Endothelial cell of umbilical vein (primary cell): ENCODE data around the gene RCAN3. TPM values are rescaled to one million over a fixed set of nuclear protein-coding genes. Genes with fewer than 3 reads are reported as not detected.

ENCODE experiments used
- BruUV-seq: library from RNA; stranded (reverse); fragments of 400-500 nt; replicated peaks from 2 replicates; lab custom pipeline; 2021; lab: Mats Ljungman, UMichigan
- CTCF ChIA-PET: fragments of 300-600, 350-600 bp; sonication (Branson Sonifier 250); formaldehyde crosslinking; loops from one replicate; lab custom pipeline; 2021; ENCODE audit warnings: antibody characterized with exemption, inconsistent platforms; lab: Charles Lee
- POLR2A ChIA-PET: fragments of 300-600, 350-600 bp; sonication (Branson Sonifier 250); formaldehyde crosslinking; loops from one replicate; lab custom pipeline; 2021; ENCODE audit warnings: antibody characterized with exemption, inconsistent platforms; lab: Charles Lee
- DNase-seq: peaks from one replicate; pipeline ENCODE4 v3.0.0-alpha.2; 2011; ENCODE audit warnings: low read depth, low spot score
- FAIRE-seq: peaks from 2 replicates; lab custom pipeline; 2011; peaks lifted over from hg19 to GRCh38; lab: Jason Lieb, UNC
- H2AFZ ChIP-seq: 2 replicates; pipeline ENCODE4 v1.6.0; 2012; ENCODE audit warnings: low read depth, low read length, control low read depth, inconsistent platforms
- H3K27ac ChIP-seq: 2 replicates; pipeline ENCODE4 v1.5.1; 2011; ENCODE audit warnings: low read depth, mild to moderate bottlenecking, control low read depth, low read length, moderate library complexity; ENCODE audit not compliant: insufficient read depth
- H3K27me3 ChIP-seq, 2 experiments: 2 replicates each; pipeline versions ENCODE4 v1.6.0 to v1.6.1; 2011; ENCODE audit warnings: low read length in 2 of 2, mixed read lengths in 1 of 2; ENCODE audit not compliant: control insufficient read depth in 2 of 2, insufficient read depth in 2 of 2
- H3K36me3 ChIP-seq, 2 experiments: 2 replicates in 1 of 2; 3 replicates in 1 of 2; pipeline ENCODE4 v1.5.1; 2011; ENCODE audit warnings: low read length in 2 of 2, mild to moderate bottlenecking in 1 of 2, moderate library complexity in 1 of 2; ENCODE audit not compliant: control insufficient read depth in 2 of 2, insufficient read depth in 2 of 2; ENCODE audit errors: extremely low read depth in 1 of 2
- H3K4me1 ChIP-seq: 3 replicates; pipeline ENCODE4 v1.5.1; 2011; ENCODE audit warnings: mild to moderate bottlenecking, low read length; ENCODE audit not compliant: control insufficient read depth, insufficient read depth; ENCODE audit errors: extremely low read depth
- H3K4me2 ChIP-seq: 2 replicates; pipeline ENCODE4 v1.6.1; 2011; ENCODE audit warnings: low read length, control low read depth, mixed read lengths; ENCODE audit not compliant: insufficient read depth
- H3K4me3 ChIP-seq, 3 experiments: fragments of 200-600 bp in 1 of 3; sonication (generic), shearing (Covaris generic) in 1 of 3; replicated peaks in 1 of 3; 2 replicates each; pipeline ENCODE4 v1.5.1; 2011 to 2016; ENCODE audit warnings: control low read depth in 3 of 3, low read length in 3 of 3, mild to moderate bottlenecking in 2 of 3, inconsistent platforms in 1 of 3, low read depth in 1 of 3, moderate library complexity in 1 of 3; ENCODE audit not compliant: insufficient read depth in 1 of 3
- H3K79me2 ChIP-seq: 2 replicates; pipeline ENCODE4 v1.6.0; 2012; ENCODE audit warnings: low read length, inconsistent platforms; ENCODE audit not compliant: control insufficient read depth, insufficient read depth
- H3K9ac ChIP-seq: replicated peaks from 2 replicates; pipeline ENCODE3; 2011; ENCODE audit warnings: low read length, control low read depth; ENCODE audit not compliant: insufficient read depth; ENCODE audit errors: extremely low read depth
- H3K9me1 ChIP-seq: replicated peaks from 3 replicates; pipeline ENCODE4 v1.6.0; 2011; ENCODE audit warnings: mild to moderate bottlenecking, low read length; ENCODE audit not compliant: control insufficient read depth, insufficient read depth; ENCODE audit errors: extremely low read depth
- H3K9me3 ChIP-seq: replicated peaks from 2 replicates; pipeline ENCODE4 v1.5.1; 2012; ENCODE audit warnings: low read length, inconsistent platforms; ENCODE audit not compliant: control insufficient read depth, insufficient read depth
- H4K20me1 ChIP-seq: replicated peaks from 2 replicates; pipeline ENCODE3; 2011; ENCODE audit warnings: mild to moderate bottlenecking, low read length; ENCODE audit not compliant: control insufficient read depth, insufficient read depth; ENCODE audit errors: extremely low read depth
- CTCF ChIP-seq, 2 donors: IDR thresholded peaks; 1 replicate in 1 of 2; 2 replicates in 1 of 2; pipeline ENCODE4 v1.5.1; 2011; ENCODE audit warnings: low read length in 2 of 2, mild to moderate bottlenecking in 2 of 2, moderate library complexity in 2 of 2, control low read depth in 1 of 2, inconsistent platforms in 1 of 2, low read depth in 1 of 2; ENCODE audit not compliant: insufficient read depth in 1 of 2; ENCODE audit errors: extremely low read depth in 1 of 2
- EZH2 ChIP-seq: IDR thresholded peaks from 2 replicates; pipeline ENCODE4 v1.6.1; 2012; ENCODE audit warnings: borderline replicate concordance, low read depth, mild to moderate bottlenecking, moderate library complexity, low read length, inconsistent platforms; ENCODE audit not compliant: severe bottlenecking
- FOS ChIP-seq: IDR thresholded peaks from 2 replicates; pipeline ENCODE4 v1.6.1; 2011; ENCODE audit warnings: mild to moderate bottlenecking, low read length, moderate library complexity, borderline replicate concordance; ENCODE audit not compliant: insufficient read depth
- GATA2 ChIP-seq: IDR thresholded peaks from 2 replicates; pipeline ENCODE4 v1.7.0; 2011; ENCODE audit warnings: low read depth, mild to moderate bottlenecking, moderate library complexity, mixed read lengths, low read length; ENCODE audit not compliant: insufficient read length, insufficient read depth
- JUN ChIP-seq: IDR thresholded peaks from 2 replicates; pipeline ENCODE4 v1.6.1; 2011; ENCODE audit warnings: borderline replicate concordance, low read depth; ENCODE audit not compliant: insufficient read length, insufficient read depth
- MYC ChIP-seq: IDR thresholded peaks from one replicate; pipeline ENCODE4 v1.6.1; 2011; ENCODE audit warnings: mild to moderate bottlenecking, low read depth, low read length
- POLR2A ChIP-seq: IDR thresholded peaks from 2 replicates; pipeline ENCODE4 v1.6.1; 2012; ENCODE audit warnings: low read depth, mild to moderate bottlenecking, control low read depth, low read length
- POLR2AphosphoS5 ChIP-seq: IDR thresholded peaks from 2 replicates; pipeline ENCODE4 v1.6.1; 2012; ENCODE audit warnings: low read depth, mild to moderate bottlenecking, control low read depth, low read length, moderate library complexity; ENCODE audit not compliant: insufficient read depth
- dilution Hi-C: fragments of 300-500 bp; cut with MboI; formaldehyde crosslinking; loops from one replicate; pipeline ENCODE4 v1.15.0; 2019; ENCODE audit warnings: low sequenced_read_pairs; ENCODE audit not compliant: extremely low pct_ligation_motif_present
- intact Hi-C: fragments of 100-400 bp; cut with micrococcal nuclease; formaldehyde crosslinking; loops from one replicate; pipeline ENCODE4 v1.10.0; 2022
- polyA plus RNA-seq, 4 experiments: library from polyadenylated mRNA; depleted of rRNA in 3 of 4; stranded (reverse) in 3 of 4; unstranded in 1 of 4; fragments of >200 nt; gene quantifications; 2 replicates each; pipeline versions ENCODE4 v1.2.1 to v1.2.3, GENCODE V29; 2011 to 2012; ENCODE audit warnings: missing spikeins in 1 of 4
- total RNA-seq: library from RNA; stranded (reverse); gene quantifications from 2 replicates; pipeline ENCODE4 v1.2.3, GENCODE V29; 2021
- TF ChIP-seq, protein P1 (sequence below): IDR thresholded peaks from 2 replicates; pipeline ENCODE4 v1.6.1; 2011; ENCODE audit not compliant: insufficient read depth, insufficient read length

Gene RCAN3
- total and polyA plus RNA-seq, 2 donors (not counting 3 experiments of a cell fraction or from before 2014, with no cell fraction given) = 0.99 to 5.1 TPM

GRCh38 chr1:24588573-24588972, 85.9 kb downstream of the RCAN3 start:
- H3K9me1 ChIP-seq = no peaks in the 10 kb centered on the region
- no peaks in the 10 kb centered on the region for H3K4me1 ChIP-seq
- TF ChIP-seq EZH2 (no peak), POLR2A (no peak), FOS (no peak), GATA2 (no peak), CTCF (IDR thresholded peaks at IDR 0.05; ENCODE audit: extremely low read depth in 1 of 2, insufficient read depth in 1 of 2, low read depth in 1 of 2, low read length in 2 of 2) (no peak), JUN (no peak), POLR2AphosphoS5 (no peak), MYC (no peak)
- TF ChIP-seq, protein P1, sequence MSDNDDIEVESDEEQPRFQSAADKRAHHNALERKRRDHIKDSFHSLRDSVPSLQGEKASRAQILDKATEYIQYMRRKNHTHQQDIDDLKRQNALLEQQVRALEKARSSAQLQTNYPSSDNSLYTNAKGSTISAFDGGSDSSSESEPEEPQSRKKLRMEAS = no peak
- H3K27me3 ChIP-seq = peaks cover 0 to 6% of the 10 kb centered on the region in 2 experiments
- no peaks in the 10 kb centered on the region for H4K20me1 ChIP-seq
- no peak for FAIRE-seq
- no peak overlapping the region for H3K9ac ChIP-seq
- no peak overlapping the region for H3K4me2 ChIP-seq
- ChIA-PET CTCF (interaction anchor here (1.1 to 2.7 kb wide), 5 partner anchors 16 to 439 kb away, joined by 3 to 21 read pairs (median 12); no protein-coding TSS in a partner anchor), POLR2A (no interaction called here)
- no peak overlapping the region for H3K4me3 ChIP-seq
- dilution Hi-C loops (no loop called here), intact Hi-C loops (loop anchor here (5.0 kb wide), 2 partner anchors 386 to 436 kb away; no protein-coding TSS in a partner anchor)
- H3K79me2 ChIP-seq = no peaks in the 10 kb centered on the region
- H3K27ac ChIP-seq = no peak overlapping the region
- BruUV-seq = no TSS peak
- no peaks in the 10 kb centered on the region for H3K36me3 ChIP-seq
- no peak for DNase-seq
- no peak overlapping the region for H2AFZ ChIP-seq
- H3K9me3 ChIP-seq = no peaks in the 10 kb centered on the region
